Measurements from ENCODE around the gene MT1H.

MT1H gene

GRCh38 chr16:56635441-56635967 is 34.1 kb upstream of the MT1H start:
- in situ Hi-C loops (cut with MboI; ENCODE audit: low sequenced_read_pairs), result no loop called here

- in situ Hi-C loops (cut with MboI; ENCODE audit: low sequenced_read_pairs), result no loop called here
Measured at GRCh38 chr16:56636616-56637413, 32.8 kb upstream of the MT1H start.

GRCh38 chr16:56637814-56638750 is 31.5 kb upstream of the MT1H start, which contains the start of gene MT1A:
Gene MT1A (plus strand): TSS chr16:56638666. CDS start chr16:56638739, 73 bp downstream.
- in situ Hi-C loops (cut with MboI; ENCODE audit: low sequenced_read_pairs), result no loop called here

GRCh38 chr16:56639045-56639444 is 30.6 kb upstream of the MT1H start:
- in situ Hi-C loops (cut with MboI; ENCODE audit: low sequenced_read_pairs), result no loop called here

GRCh38 chr16:56640076-56640475 is 29.5 kb upstream of the MT1H start:
- in situ Hi-C loops (cut with MboI; ENCODE audit: low sequenced_read_pairs), result no loop called here

- in situ Hi-C loops (cut with MboI; ENCODE audit: low sequenced_read_pairs), result no loop called here
Measured at GRCh38 chr16:56641166-56641565, 28.4 kb upstream of the MT1H start.

GRCh38 chr16:56643080-56643778 is 26.4 kb upstream of the MT1H start:
- in situ Hi-C loops (cut with MboI; ENCODE audit: low sequenced_read_pairs), result no loop called here

- in situ Hi-C loops (cut with MboI; ENCODE audit: low sequenced_read_pairs), result no loop called here
Measured at GRCh38 chr16:56643833-56644232, 25.8 kb upstream of the MT1H start.

GRCh38 chr16:56645311-56645710 is 24.3 kb upstream of the MT1H start:
- in situ Hi-C loops (cut with MboI; ENCODE audit: low sequenced_read_pairs), result no loop called here

GRCh38 chr16:56645838-56646237 is 23.8 kb upstream of the MT1H start:
- in situ Hi-C loops (cut with MboI; ENCODE audit: low sequenced_read_pairs), result no loop called here

GRCh38 chr16:56647641-56648431 is 21.8 kb upstream of the MT1H start:
- in situ Hi-C loops (cut with MboI; ENCODE audit: low sequenced_read_pairs), result no loop called here

- in situ Hi-C loops (cut with MboI; ENCODE audit: low sequenced_read_pairs), result no loop called here
Measured at GRCh38 chr16:56649271-56649670, 20.3 kb upstream of the MT1H start.

- in situ Hi-C loops (cut with MboI; ENCODE audit: low sequenced_read_pairs), result no loop called here
Measured at GRCh38 chr16:56649820-56650219, 19.8 kb upstream of the MT1H start.

- in situ Hi-C loops (cut with MboI; ENCODE audit: low sequenced_read_pairs), result no loop called here
Measured at GRCh38 chr16:56651586-56651985, 18.0 kb upstream of the MT1H start, which contains the start of gene MT1B. Gene MT1B (plus strand): TSS chr16:56651886. CDS start chr16:56651954, 68 bp downstream.

GRCh38 chr16:56652600-56652999 is 17.0 kb upstream of the MT1H start:
- in situ Hi-C loops (cut with MboI; ENCODE audit: low sequenced_read_pairs), result no loop called here

GRCh38 chr16:56653218-56653617 is 16.4 kb upstream of the MT1H start:
- in situ Hi-C loops (cut with MboI; ENCODE audit: low sequenced_read_pairs), result no loop called here

GRCh38 chr16:56657555-56658326 is 11.9 kb upstream of the MT1H start, which contains the start of gene MT1F:
Gene MT1F (plus strand): TSS chr16:56657959. CDS start chr16:56658059, 100 bp downstream.
- in situ Hi-C loops (cut with MboI; ENCODE audit: low sequenced_read_pairs), result no loop called here

GRCh38 chr16:56658327-56658875 is 11.2 kb upstream of the MT1H start:
- in situ Hi-C loops (cut with MboI; ENCODE audit: low sequenced_read_pairs), result no loop called here

Data from HL-60/S4 (cell line).